A549 (cell line): Measurements from ENCODE around the gene RBM3. TPM values are rescaled to one million over a fixed set of nuclear protein-coding genes. Genes with fewer than 3 reads are reported as not detected.

Source experiments
- ATAC-seq, 2 experiments: fragments of 200-7000 bp in 1 of 2; fragments of >200 bp in 1 of 2; cut with Nextera tagmentation in 1 of 2; cut with Tn5 transposase in 1 of 2; 3 replicates each; pipeline versions ENCODE4 v1.8.0 to v1.9.1; 2018 to 2020; ENCODE audit warnings: mild to moderate bottlenecking in 1 of 2, moderate library complexity in 1 of 2
- CTCF ChIA-PET: fragments of 300-600 bp; sonication (Branson Sonifier 250); formaldehyde crosslinking; extraction: SDS; loops from one replicate; lab custom pipeline; 2021; ENCODE audit warnings: antibody characterized with exemption, inconsistent platforms; lab: Yijun Ruan, JAX
- POLR2A ChIA-PET: fragments of 350-600 bp; formaldehyde crosslinking; extraction: SDS; loops from one replicate; lab custom pipeline; 2021; ENCODE audit warnings: antibody characterized with exemption, inconsistent platforms; lab: Yijun Ruan, JAX
- DNase-seq, 2 experiments: peaks; one replicate each; pipeline versions ENCODE4 v3.0.0 to v3.0.0-alpha.2; 2011 to 2016; ENCODE audit warnings: low read depth in 1 of 2, low spot score in 1 of 2
- FAIRE-seq: peaks from 2 replicates; lab custom pipeline; 2011; peaks lifted over from hg19 to GRCh38; lab: Jason Lieb, UNC
- H3K27ac ChIP-seq, 2 experiments: fragments of >200 bp; sonication (Bioruptor Twin); formaldehyde crosslinking; 3 replicates each; pipeline ENCODE4 v1.5.1; 2016 to 2017
- H3K4me1 ChIP-seq: fragments of >200 bp; sonication (Bioruptor Twin); formaldehyde crosslinking; 3 replicates; pipeline ENCODE4 v1.6.1; 2016
- H3K4me2 ChIP-seq: fragments of >200 bp; sonication (Bioruptor Twin); formaldehyde crosslinking; 3 replicates; pipeline ENCODE4 v1.6.1; 2016
- H3K4me3 ChIP-seq: fragments of >200 bp; sonication (Bioruptor Twin); formaldehyde crosslinking; 3 replicates; pipeline ENCODE4 v1.5.1; 2016
- H3K9me3 ChIP-seq: fragments of >200 bp; sonication (Bioruptor Twin); formaldehyde crosslinking; 3 replicates; pipeline ENCODE4 v1.6.1; 2016
- BHLHE40 ChIP-seq: IDR thresholded peaks from 2 replicates; pipeline ENCODE4 v1.6.1; 2012; ENCODE audit warnings: low read depth, low read length, inconsistent platforms
- CBX8 ChIP-seq: fragments of 200-600 bp; sonication (generic); IDR thresholded peaks from 2 replicates; pipeline ENCODE4 v1.6.1; 2016
- CEBPB ChIP-seq, 2 experiments: fragments of >200 bp in 1 of 2; sonication (Bioruptor Twin) in 1 of 2; formaldehyde crosslinking in 1 of 2; IDR thresholded peaks; 2 replicates each; pipeline ENCODE4 v1.6.1; 2012 to 2016
- FOSB ChIP-seq: fragments of 250-450 bp; sonication (Bioruptor Pico); IDR thresholded peaks from 2 replicates; pipeline ENCODE4 v1.5.0; 2020; ENCODE audit warnings: mild to moderate bottlenecking, moderate library complexity
- FOSL2 ChIP-seq, 2 experiments: fragments of 450-650 bp in 1 of 2; fragments of >200 bp in 1 of 2; sonication (Bioruptor Twin) in 1 of 2; formaldehyde crosslinking; IDR thresholded peaks; 2 replicates each; pipeline versions ENCODE4 v1.5.0 to v1.6.1; 2016 to 2020; ENCODE audit warnings: mild to moderate bottlenecking in 1 of 2, moderate library complexity in 1 of 2
- HOXB13 ChIP-seq: fragments of 250-450 bp; sonication (Bioruptor Pico); IDR thresholded peaks from 2 replicates; pipeline ENCODE4 v1.5.0; 2020; ENCODE audit warnings: low read depth, mild to moderate bottlenecking, moderate library complexity
- JUNB ChIP-seq: fragments of >200 bp; sonication (Bioruptor Twin); formaldehyde crosslinking; IDR thresholded peaks from 2 replicates; pipeline ENCODE4 v1.6.1; 2016
- KDM1A ChIP-seq: fragments of 200-600 bp; sonication (generic); IDR thresholded peaks from 2 replicates; pipeline ENCODE4 v1.6.1; 2016; ENCODE audit warnings: low read depth, mild to moderate bottlenecking
- KDM5A ChIP-seq: fragments of 200-600 bp; sonication (generic); IDR thresholded peaks from 2 replicates; pipeline ENCODE4 v1.6.1; 2016; ENCODE audit warnings: antibody characterized with exemption, mild to moderate bottlenecking
- MAZ ChIP-seq: fragments of 150-350 bp; IDR thresholded peaks from 2 replicates; pipeline ENCODE4 v1.6.1; 2014; ENCODE audit warnings: antibody characterized with exemption, low read depth, low read length, borderline replicate concordance
- RARB ChIP-seq: fragments of 250-450 bp; sonication (Bioruptor Pico); IDR thresholded peaks from 2 replicates; pipeline ENCODE4 v1.8.0; 2021; ENCODE audit warnings: mild to moderate bottlenecking, moderate library complexity
- RCOR1 ChIP-seq: fragments of 150-350 bp; IDR thresholded peaks from 2 replicates; pipeline ENCODE4 v1.6.1; 2014; ENCODE audit warnings: antibody characterized with exemption, low read length, low read depth
- RNF2 ChIP-seq: fragments of 200-600 bp; sonication (generic); IDR thresholded peaks from 2 replicates; pipeline ENCODE4 v1.6.1; 2016; ENCODE audit warnings: low read depth, mild to moderate bottlenecking, antibody characterized with exemption, moderate library complexity, borderline replicate concordance
- SMC3 ChIP-seq: fragments of >200 bp; sonication (Bioruptor Twin); formaldehyde crosslinking; IDR thresholded peaks from 3 replicates; pipeline ENCODE4 v1.6.1; 2018; ENCODE audit warnings: inconsistent platforms
- TP53 ChIP-seq: fragments of 250-450 bp; sonication (Bioruptor Pico); IDR thresholded peaks from 2 replicates; pipeline ENCODE4 v1.5.0; 2021; ENCODE audit warnings: mild to moderate bottlenecking, moderate library complexity
- ZFP36 ChIP-seq: fragments of 450-650 bp; IDR thresholded peaks from 2 replicates; pipeline ENCODE4 v1.6.1; 2014; ENCODE audit warnings: borderline replicate concordance; ENCODE audit not compliant: partially characterized antibody
- WGBS: methylation state at CpG from one replicate; pipeline ENCODE4 v1.1.6; 2017; ENCODE audit errors: missing lambda C conversion rate; 5-methylcytosine and 5-hydroxymethylcytosine counted together
- polyA plus RNA-seq, 4 experiments: library from polyadenylated mRNA; depleted of rRNA in 3 of 4; stranded (reverse); fragments of >200 nt; fragmentation: RNase III in 1 of 4; extraction: RNeasy Plus Mini Kit Qiagen cat#74134 plus additional on column Dnase treatment in 1 of 4; gene quantifications; 2 replicates in 3 of 4; 3 replicates in 1 of 4; pipeline ENCODE4 v1.2.3, GENCODE V29; 2011 to 2017
- TF ChIP-seq, protein P1 (sequence below): fragments of 250-450 bp; sonication (Bioruptor Pico); IDR thresholded peaks from 2 replicates; pipeline ENCODE4 v1.5.0; 2020; ENCODE audit warnings: low read depth, mild to moderate bottlenecking, moderate library complexity
- TF ChIP-seq, protein P2 (sequence below): fragments of 200-600 bp; sonication (generic); IDR thresholded peaks from 2 replicates; pipeline ENCODE4 v1.6.1; 2016; ENCODE audit warnings: antibody characterized with exemption, mild to moderate bottlenecking, moderate library complexity

The RBM3 gene
- polyA plus RNA-seq, 2 of the 4 experiments (the other 2 are of a cell fraction) = 337 to 353 TPM

DNA sequence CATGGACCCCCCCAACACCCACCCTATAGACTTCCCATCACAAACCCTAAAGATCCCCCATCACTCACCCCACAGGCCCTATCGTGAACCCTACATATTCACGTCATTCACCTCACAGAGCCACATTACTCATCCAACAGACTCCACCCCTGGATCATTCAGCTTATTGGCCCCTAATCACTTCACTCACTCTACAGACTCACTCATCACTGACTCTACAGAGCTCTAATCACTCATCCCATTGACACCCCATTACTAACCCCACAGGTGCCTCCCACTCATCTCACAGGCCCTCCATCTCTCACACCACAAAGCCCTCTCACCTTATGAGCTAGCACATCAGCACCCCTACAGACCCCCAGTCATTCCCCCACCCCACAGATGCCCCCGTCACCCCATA, 41.1 kb upstream of the RBM3 start:
- Histone ChIP-seq H3K4me2 (no peak overlapping the region), H3K9me3 (no peaks in the 10 kb centered on the region)
- no peak for FAIRE-seq
- TF ChIP-seq CEBPB (IDR thresholded peaks at IDR 0.05) (no peak), RARB (CRISPR knock-in tag) (no peak), ZFP36 (no peak), TP53 (CRISPR knock-in tag) (no peak), RNF2 (no peak), CBX8 (no peak), KDM5A (no peak), KDM1A (no peak), JUNB (no peak), MAZ (no peak), FOSB (CRISPR knock-in tag) (no peak), FOSL2 (IDR thresholded peaks at IDR 0.05) (no peak), FOSL2 (CRISPR knock-in tag; IDR thresholded peaks at IDR 0.05) (no peak), SMC3 (no peak), HOXB13 (no peak), BHLHE40 (no peak)
- TF ChIP-seq, protein P1, sequence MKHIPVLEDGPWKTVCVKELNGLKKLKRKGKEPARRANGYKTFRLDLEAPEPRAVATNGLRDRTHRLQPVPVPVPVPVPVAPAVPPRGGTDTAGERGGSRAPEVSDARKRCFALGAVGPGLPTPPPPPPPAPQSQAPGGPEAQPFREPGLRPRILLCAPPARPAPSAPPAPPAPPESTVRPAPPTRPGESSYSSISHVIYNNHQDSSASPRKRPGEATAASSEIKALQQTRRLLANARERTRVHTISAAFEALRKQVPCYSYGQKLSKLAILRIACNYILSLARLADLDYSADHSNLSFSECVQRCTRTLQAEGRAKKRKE = no peak
- TF ChIP-seq, protein P2, sequence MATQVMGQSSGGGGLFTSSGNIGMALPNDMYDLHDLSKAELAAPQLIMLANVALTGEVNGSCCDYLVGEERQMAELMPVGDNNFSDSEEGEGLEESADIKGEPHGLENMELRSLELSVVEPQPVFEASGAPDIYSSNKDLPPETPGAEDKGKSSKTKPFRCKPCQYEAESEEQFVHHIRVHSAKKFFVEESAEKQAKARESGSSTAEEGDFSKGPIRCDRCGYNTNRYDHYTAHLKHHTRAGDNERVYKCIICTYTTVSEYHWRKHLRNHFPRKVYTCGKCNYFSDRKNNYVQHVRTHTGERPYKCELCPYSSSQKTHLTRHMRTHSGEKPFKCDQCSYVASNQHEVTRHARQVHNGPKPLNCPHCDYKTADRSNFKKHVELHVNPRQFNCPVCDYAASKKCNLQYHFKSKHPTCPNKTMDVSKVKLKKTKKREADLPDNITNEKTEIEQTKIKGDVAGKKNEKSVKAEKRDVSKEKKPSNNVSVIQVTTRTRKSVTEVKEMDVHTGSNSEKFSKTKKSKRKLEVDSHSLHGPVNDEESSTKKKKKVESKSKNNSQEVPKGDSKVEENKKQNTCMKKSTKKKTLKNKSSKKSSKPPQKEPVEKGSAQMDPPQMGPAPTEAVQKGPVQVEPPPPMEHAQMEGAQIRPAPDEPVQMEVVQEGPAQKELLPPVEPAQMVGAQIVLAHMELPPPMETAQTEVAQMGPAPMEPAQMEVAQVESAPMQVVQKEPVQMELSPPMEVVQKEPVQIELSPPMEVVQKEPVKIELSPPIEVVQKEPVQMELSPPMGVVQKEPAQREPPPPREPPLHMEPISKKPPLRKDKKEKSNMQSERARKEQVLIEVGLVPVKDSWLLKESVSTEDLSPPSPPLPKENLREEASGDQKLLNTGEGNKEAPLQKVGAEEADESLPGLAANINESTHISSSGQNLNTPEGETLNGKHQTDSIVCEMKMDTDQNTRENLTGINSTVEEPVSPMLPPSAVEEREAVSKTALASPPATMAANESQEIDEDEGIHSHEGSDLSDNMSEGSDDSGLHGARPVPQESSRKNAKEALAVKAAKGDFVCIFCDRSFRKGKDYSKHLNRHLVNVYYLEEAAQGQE = no peak
- TF ChIP-seq, all 56 proteins: peak for 0
- no peak for DNase-seq
- WGBS = 100% methylated on average over 2 of the region's 3 CpGs
- Histone ChIP-seq H3K4me1 (peaks cover 15% of the 10 kb centered on the region), H3K27ac (no peak overlapping the region), H3K4me3 (no peak overlapping the region)
- ATAC-seq = no peak
- POLR2A ChIA-PET = no interaction called here
- CTCF ChIA-PET = no interaction called here

DNA sequence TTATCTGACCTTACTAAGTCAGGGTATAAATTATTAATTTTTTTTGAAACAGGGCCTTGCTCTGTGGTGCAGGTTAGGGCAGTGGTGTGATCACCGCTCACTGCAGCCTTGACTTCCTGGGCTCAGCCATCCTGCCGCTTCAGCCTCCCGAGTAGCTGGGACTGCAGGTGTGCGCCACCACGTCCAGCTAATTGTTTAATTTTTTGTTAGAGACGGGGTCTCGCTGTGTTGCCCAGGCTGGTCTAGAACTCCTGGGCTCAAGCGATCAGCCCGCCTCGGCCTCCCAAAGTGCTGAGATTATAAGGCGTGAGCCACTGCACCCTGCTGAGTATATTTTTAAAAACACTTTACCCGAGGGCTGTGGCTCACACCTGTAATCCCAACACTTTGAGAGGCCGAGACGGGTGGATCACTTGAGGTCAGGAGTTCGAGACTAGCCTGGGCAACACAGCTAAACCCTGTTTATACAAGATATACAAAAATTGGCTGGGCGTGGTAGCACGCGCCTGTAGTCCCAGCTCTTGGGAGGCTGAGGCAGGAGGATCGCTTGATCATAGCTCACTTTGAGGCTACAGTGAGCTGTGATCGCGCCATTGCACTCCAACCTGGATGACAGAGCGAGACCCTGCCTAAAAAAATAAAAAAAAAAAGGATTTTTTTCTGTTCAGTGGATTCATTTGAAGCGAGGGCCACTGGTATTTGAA, 35.5 kb upstream of the RBM3 start:
- Histone ChIP-seq H3K4me3 (peak overlapping the region; percentile 18; the same call in 2 of the 3 replicates), H3K4me1 (peaks cover 9% of the 10 kb centered on the region), H3K9me3 (no peaks in the 10 kb centered on the region), H3K27ac (peak overlapping the region; percentile 68 to 93), H3K4me2 (peak overlapping the region; percentile 65)
- no peak for TF ChIP-seq RCOR1
- no peak for FAIRE-seq
- no peak; a peak in 1 of 6 replicates for ATAC-seq
- no peak for DNase-seq
- ChIA-PET CTCF (interaction anchor here (0.6 to 3.0 kb wide), 7 partner anchors 10 to 56 kb away, joined by 3 to 12 read pairs (median 5); no protein-coding TSS in a partner anchor), POLR2A (interaction anchor here (0.6 to 1.6 kb wide), 6 partner anchors 8 to 1527 kb away, joined by 3 to 14 read pairs (median 5); partner anchors contain the start of gene RBM3)
- WGBS = 71% methylated on average over 17 of the region's 23 CpGs
